ENCODE data around the gene ACKR2. TPM values are rescaled to one million over a fixed set of nuclear protein-coding genes. Genes with fewer than 3 reads are reported as not detected.

The ACKR2 gene
- total and polyA plus RNA-seq, 2 of the 13 experiments (the other 11 are each of a cell fraction or from before 2014, with no cell fraction given) = 1.1 to 1.9 TPM

DNA sequence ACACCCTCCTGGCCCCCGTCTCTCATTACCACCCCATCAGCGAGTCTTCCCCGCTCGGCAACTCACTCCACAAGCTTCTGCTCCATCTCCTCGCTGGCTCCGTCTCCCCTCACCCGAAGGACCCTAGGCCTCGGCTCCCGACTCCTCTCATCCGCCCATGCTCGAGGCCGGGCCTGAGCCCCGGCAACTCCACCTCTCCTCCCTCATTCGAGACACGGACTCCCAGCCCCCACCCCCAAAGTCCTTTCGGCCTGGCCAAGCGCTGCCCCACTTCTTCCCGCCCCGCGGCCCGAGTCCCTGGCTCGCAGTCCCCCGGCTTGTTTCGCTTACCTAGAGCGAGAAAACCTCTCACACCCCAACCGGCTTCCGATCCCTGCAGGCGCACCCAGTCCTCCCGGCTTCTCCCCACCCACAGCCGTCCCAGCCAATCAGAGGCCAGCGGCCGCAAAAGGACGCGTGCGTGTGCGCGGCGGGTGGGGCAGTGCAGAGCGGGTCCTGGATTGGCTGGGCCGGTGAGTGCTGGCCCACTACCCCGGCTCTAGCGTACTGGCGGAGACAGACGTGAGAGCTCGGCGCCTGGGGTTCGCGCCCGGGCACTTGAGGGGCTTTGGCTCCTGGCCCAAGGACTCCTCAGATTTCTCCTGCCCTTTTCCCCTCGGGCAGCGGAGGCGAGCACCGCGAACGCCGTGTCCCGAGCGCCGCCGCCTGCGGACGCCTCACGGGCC is 5.0 kb upstream of the ACKR2 start, which contains the start of gene HIGD1A:
TSS of gene HIGD1A (minus strand) at position 385 of the 725 bp plus-strand sequence. CDS start 10,237 bp downstream, outside the sequence.
- peaks cover 66% of the 10 kb centered on the region for H3K4me1 ChIP-seq (ENCODE audit: insufficient read depth, low read length)
- 2% methylated on average over 29 of the region's 63 CpGs for WGBS (ENCODE audit: low lambda C conversion rate)
- no peak within 1 kb of the TSS for H2AFZ ChIP-seq (ENCODE audit: low read length)
- peak within 1 kb of the TSS; percentile 93 for H3K27ac ChIP-seq (ENCODE audit: extremely low read length, insufficient read depth, low read length)
- H3K27me3 ChIP-seq (ENCODE audit: control insufficient read depth in 1 of 2, insufficient read depth in 2 of 2, low read length in 2 of 2) = no peaks in the 10 kb centered on the region; a peak in 1 of 5 replicates
- peaks cover 48% of the 10 kb centered on the region for H3K79me2 ChIP-seq (ENCODE audit: insufficient read depth, low read length)
- peak within 1 kb of the TSS; percentile 92 for H3K4me2 ChIP-seq (ENCODE audit: low read depth, low read length)
- intact Hi-C loops (cut with micrococcal nuclease; ENCODE audit: unreplicated experiment) (loop anchor here (1.0 kb wide), 1 partner anchor 51 kb away; no protein-coding TSS in a partner anchor), in situ Hi-C loops (cut with HindIII; ENCODE audit: extremely low pct_ligation_motif_present, low pct_unique_long_range_greater_than_20kb) (no loop called here)
- BruUV-seq (replicated peaks) = no TSS peak
- H3K9me3 ChIP-seq (ENCODE audit: low read length) = no peaks in the 10 kb centered on the region
- POLR2A ChIA-PET = interaction anchor here (0.8 to 5.0 kb wide), 32 partner anchors 9 to 214 kb away, joined by 3 to 105 read pairs (median 8); partner anchors contain the start of genes CYP8B1, NKTR and SS18L2
- CTCF ChIA-PET (ENCODE audit: low intra/inter-chr PET ratio, low total read pairs) = no interaction called here
- ATAC-seq = peak; percentile 98
- H4K20me1 ChIP-seq (ENCODE audit: insufficient read depth, low read length) = 0 out of 2 replicates have a peak, but pooled peaks cover 3% of the 10 kb centered on the region
- peak; percentile 56 for FAIRE-seq
- DNase-seq (ENCODE audit: low spot score) = peak; percentile 91
- H3K4me3 ChIP-seq (replicated peaks in 1 of 3; ENCODE audit: insufficient read depth in 1 of 3, low read depth in 2 of 3, low read length in 3 of 3) = peak within 1 kb of the TSS; percentile 87 to 98 (median 92)
- peak within 1 kb of the TSS; percentile 97 for H3K9ac ChIP-seq (ENCODE audit: insufficient read depth, low read depth, low read length)
- H3K36me3 ChIP-seq (replicated peaks in 1 of 2; ENCODE audit: control insufficient read depth in 1 of 2, insufficient read depth in 2 of 2, low read length in 2 of 2) = peaks cover 0 to 10% of the 10 kb centered on the region in 2 experiments; a peak in 1 of 5 replicates
- TF ChIP-seq, protein P1, sequence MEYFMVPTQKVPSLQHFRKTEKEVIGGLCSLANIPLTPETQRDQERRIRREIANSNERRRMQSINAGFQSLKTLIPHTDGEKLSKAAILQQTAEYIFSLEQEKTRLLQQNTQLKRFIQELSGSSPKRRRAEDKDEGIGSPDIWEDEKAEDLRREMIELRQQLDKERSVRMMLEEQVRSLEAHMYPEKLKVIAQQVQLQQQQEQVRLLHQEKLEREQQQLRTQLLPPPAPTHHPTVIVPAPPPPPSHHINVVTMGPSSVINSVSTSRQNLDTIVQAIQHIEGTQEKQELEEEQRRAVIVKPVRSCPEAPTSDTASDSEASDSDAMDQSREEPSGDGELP (IDR thresholded peaks at IDR 0.05; ENCODE audit: borderline replicate concordance, low read depth) = no peak
- TF ChIP-seq NFIB (CRISPR knock-in tag; IDR thresholded peaks at IDR 0.05; ENCODE audit: borderline replicate concordance) (no peak), ZMAT3 (CRISPR knock-in tag; conservative IDR thresholded peaks at IDR 0.05) (0 out of 2 replicates have a peak, but pooled peaks have one; percentile 57), RFX3 (CRISPR knock-in tag; IDR thresholded peaks at IDR 0.05) (no peak), ZNF367 (CRISPR knock-in tag; IDR thresholded peaks at IDR 0.05; ENCODE audit: borderline replicate concordance) (no peak), NFE2L2 (IDR thresholded peaks at IDR 0.05; ENCODE audit: low read length) (no peak), RBAK (CRISPR knock-in tag; IDR thresholded peaks at IDR 0.05) (no peak), RAD21 (CRISPR knock-in tag; IDR thresholded peaks at IDR 0.05) (peak; percentile 24; the same call in 1 of the 2 replicates), ZNF672 (CRISPR knock-in tag; IDR thresholded peaks at IDR 0.05) (no peak), ZFP36L1 (CRISPR knock-in tag; IDR thresholded peaks at IDR 0.05) (peak; percentile 47), ZNF572 (CRISPR knock-in tag; IDR thresholded peaks at IDR 0.05) (0 out of 2 replicates have a peak, but pooled peaks have one; percentile 79)
- TF ChIP-seq, protein P2, sequence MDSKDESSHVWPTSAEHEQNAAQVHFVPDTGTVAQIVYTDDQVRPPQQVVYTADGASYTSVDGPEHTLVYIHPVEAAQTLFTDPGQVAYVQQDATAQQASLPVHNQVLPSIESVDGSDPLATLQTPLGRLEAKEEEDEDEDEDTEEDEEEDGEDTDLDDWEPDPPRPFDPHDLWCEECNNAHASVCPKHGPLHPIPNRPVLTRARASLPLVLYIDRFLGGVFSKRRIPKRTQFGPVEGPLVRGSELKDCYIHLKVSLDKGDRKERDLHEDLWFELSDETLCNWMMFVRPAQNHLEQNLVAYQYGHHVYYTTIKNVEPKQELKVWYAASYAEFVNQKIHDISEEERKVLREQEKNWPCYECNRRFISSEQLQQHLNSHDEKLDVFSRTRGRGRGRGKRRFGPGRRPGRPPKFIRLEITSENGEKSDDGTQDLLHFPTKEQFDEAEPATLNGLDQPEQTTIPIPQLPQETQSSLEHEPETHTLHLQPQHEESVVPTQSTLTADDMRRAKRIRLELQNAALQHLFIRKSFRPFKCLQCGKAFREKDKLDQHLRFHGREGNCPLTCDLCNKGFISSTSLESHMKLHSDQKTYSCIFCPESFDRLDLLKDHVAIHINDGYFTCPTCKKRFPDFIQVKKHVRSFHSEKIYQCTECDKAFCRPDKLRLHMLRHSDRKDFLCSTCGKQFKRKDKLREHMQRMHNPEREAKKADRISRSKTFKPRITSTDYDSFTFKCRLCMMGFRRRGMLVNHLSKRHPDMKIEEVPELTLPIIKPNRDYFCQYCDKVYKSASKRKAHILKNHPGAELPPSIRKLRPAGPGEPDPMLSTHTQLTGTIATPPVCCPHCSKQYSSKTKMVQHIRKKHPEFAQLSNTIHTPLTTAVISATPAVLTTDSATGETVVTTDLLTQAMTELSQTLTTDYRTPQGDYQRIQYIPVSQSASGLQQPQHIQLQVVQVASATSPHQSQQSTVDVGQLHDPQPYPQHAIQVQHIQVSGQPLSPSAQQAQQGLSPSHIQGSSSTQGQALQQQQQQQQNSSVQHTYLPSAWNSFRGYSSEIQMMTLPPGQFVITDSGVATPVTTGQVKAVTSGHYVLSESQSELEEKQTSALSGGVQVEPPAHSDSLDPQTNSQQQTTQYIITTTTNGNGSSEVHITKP (CRISPR knock-in tag; IDR thresholded peaks at IDR 0.05; ENCODE audit: low read depth) = no peak
- TF ChIP-seq, protein P3, sequence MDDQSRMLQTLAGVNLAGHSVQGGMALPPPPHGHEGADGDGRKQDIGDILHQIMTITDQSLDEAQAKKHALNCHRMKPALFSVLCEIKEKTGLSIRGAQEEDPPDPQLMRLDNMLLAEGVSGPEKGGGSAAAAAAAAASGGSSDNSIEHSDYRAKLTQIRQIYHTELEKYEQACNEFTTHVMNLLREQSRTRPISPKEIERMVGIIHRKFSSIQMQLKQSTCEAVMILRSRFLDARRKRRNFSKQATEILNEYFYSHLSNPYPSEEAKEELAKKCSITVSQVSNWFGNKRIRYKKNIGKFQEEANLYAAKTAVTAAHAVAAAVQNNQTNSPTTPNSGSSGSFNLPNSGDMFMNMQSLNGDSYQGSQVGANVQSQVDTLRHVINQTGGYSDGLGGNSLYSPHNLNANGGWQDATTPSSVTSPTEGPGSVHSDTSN (CRISPR knock-in tag; IDR thresholded peaks at IDR 0.05; ENCODE audit: borderline replicate concordance) = no peak
